ENCODE results near the gene SLC43A1.

SLC43A1 gene

GRCh38 chr11:57479911-57480310, 35.6 kb downstream of the SLC43A1 start:
- no peak for DNase-seq (ENCODE audit: low read depth in 2 of 2)

GRCh38 chr11:57479021-57479663, 36.4 kb downstream of the SLC43A1 start:
- DNase-seq (ENCODE audit: low read depth in 2 of 2), result no peak

- DNase-seq (ENCODE audit: low read depth in 2 of 2), result no peak
Measured at GRCh38 chr11:57477507-57478189, 37.9 kb downstream of the SLC43A1 start.

GRCh38 chr11:57476757-57477506, 38.6 kb downstream of the SLC43A1 start:
- no peak for DNase-seq (ENCODE audit: low read depth in 2 of 2)

- no peak for DNase-seq (ENCODE audit: low read depth in 2 of 2)
Measured at GRCh38 chr11:57476047-57476756, 39.3 kb downstream of the SLC43A1 start.

DNA sequence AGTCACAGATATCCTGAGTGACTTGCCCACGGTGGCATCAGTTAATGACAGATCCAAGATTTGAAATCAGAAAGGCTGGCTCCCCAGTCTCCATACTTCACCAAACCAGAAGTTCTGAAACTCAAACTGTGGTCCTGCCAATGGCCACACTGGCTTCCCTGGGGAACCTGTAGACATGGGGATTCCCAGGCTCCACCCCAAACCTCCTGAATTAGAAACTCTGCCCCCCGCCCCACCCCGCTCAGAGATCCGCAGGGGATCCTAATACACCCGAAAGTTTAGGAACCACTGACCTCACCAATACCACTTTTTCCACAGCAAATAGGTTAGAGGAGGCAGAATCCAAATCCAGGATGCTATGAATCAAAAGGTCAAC, 39.8 kb downstream of the SLC43A1 start:
- DNase-seq (ENCODE audit: low read depth in 2 of 2), result no peak

DNA sequence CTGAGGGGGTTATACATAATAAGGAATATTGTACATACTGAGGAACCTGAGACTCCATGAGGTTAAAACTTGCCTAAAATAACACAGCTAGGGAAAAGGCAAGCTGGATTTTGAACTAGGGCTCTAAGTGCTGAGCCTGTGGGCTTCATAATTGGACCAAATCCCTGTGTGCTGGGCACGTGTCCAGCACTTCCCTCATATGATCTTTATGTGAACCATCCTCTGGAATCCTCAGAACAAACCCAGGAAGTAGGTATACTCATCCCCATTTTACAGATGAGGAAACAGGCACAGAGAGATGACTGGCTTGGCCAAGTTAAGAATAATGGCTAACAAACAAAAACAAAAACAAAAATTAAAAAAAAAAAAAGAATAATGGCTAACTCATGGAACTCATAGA, 40.3 kb downstream of the SLC43A1 start:
- DNase-seq (ENCODE audit: low read depth in 2 of 2), result no peak

GRCh38 chr11:57474803-57475115, 40.7 kb downstream of the SLC43A1 start:
- no peak for DNase-seq (ENCODE audit: low read depth in 2 of 2)

GRCh38 chr11:57474017-57474802, 41.3 kb downstream of the SLC43A1 start:
- no peak for DNase-seq (ENCODE audit: low read depth in 2 of 2)

DNA sequence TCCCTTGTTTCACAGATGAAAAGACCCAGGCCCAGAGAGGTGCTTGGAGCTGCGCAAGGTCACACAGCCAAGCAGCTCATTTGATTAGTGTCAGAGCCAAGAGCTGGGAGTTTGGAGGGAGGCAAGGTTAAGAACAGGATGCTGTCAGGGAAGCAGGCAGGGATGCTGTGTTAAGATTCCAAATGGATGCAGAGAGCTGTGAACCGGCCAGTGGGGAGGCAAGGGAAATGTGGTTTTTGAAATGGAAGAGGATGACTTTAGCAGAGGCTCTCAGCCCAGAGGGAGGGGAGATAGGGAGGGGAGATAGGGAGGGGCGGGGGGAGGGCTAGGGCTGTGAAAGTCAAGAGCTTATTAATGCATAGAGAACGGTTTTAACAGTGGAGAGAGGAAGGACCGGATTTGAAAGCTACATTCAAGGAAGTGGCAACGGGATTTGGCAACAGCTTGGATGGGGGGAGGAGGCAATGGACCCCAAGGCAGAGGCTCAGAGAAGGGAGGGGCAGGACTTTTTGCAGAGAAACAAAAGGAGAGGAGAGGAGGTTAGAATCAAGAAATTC, 42.1 kb downstream of the SLC43A1 start:
- no peak for DNase-seq (ENCODE audit: low read depth in 2 of 2)

DNA sequence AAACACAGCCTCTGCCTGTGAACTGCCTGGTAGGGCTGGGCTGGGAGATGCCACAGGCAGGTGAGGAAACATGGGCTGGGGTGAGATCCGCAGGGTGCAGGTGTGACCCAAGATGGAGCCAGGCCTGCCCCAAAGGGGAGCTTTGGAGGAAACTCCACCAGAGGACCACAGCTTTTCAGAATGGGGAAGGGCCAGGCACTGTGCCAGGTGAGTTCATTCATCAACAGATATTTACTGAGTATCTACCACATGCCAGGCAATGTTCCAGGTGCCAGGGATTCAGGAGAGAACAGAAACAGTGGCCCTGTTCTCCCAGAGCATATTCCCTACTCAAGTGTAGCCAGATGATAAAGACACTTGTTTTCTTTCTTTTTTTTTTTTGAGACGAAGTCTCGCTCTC, 44.0 kb downstream of the SLC43A1 start:
- DNase-seq (ENCODE audit: low read depth in 2 of 2), result no peak

- DNase-seq (ENCODE audit: low read depth in 2 of 2), result no peak
Measured at GRCh38 chr11:57469268-57469667, 46.2 kb downstream of the SLC43A1 start.

DNA sequence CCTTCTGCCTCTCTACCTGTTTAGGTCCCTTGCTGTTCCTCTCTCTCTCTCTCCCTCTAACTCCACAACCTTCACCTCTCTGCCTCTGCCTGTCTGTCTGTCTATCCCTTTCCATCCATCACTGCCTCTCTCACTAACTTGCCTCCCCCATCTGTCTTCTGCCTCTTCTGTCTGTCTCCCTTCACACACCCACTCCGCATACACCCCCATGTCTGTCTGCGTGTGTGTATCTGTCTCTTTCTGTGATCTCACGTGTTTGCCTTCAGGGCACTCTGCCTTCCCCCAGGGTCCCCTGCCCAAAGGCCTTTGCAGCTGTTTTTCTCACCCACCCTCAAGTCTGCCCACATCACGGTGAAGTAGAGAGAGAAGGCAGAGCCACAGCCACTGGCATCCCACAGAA, 47.2 kb downstream of the SLC43A1 start:
- no peak for DNase-seq (ENCODE audit: low read depth in 2 of 2)

DNA sequence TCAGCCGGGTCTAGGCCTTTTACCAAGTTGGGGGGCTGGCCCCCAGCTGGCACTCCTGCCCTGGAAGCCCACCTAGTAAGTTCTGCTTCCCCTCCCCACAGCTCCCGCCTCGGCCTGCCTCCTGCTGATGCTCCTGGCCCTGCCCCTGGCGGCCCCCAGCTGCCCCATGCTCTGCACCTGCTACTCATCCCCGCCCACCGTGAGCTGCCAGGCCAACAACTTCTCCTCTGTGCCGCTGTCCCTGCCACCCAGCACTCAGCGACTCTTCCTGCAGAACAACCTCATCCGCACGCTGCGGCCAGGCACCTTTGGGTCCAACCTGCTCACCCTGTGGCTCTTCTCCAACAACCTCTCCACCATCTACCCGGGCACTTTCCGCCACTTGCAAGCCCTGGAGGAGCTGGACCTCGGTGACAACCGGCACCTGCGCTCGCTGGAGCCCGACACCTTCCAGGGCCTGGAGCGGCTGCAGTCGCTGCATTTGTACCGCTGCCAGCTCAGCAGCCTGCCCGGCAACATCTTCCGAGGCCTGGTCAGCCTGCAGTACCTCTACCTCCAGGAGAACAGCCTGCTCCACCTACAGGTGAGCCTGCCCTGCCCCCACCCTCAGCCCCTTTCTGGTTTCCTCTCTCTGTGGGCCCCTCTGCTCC, 47.9 kb downstream of the SLC43A1 start:
- DNase-seq (ENCODE audit: low read depth in 2 of 2), result no peak

DNA sequence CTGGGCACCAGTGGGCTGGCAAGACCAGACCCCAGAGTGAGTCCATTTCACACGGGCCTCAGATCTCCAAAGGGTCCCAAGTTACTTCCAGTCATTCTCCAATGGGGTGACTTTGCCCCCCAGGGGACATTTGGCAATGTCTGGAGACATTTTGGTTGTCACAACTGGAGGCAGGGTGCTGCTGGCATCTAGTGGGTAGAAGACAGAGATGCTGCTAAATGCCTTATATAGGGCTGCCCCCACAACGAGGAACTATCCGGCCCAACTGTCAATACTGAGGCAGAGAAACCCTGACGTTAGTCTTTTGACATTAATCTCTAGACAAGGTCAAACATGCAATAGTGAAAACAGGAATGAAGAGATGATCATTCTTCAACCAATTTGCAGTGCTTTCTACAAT, 48.8 kb downstream of the SLC43A1 start:
- DNase-seq (ENCODE audit: low read depth in 2 of 2), result no peak

- no peak for DNase-seq (ENCODE audit: low read depth in 2 of 2)
Measured at GRCh38 chr11:57464539-57465181, 50.8 kb downstream of the SLC43A1 start.

DNA sequence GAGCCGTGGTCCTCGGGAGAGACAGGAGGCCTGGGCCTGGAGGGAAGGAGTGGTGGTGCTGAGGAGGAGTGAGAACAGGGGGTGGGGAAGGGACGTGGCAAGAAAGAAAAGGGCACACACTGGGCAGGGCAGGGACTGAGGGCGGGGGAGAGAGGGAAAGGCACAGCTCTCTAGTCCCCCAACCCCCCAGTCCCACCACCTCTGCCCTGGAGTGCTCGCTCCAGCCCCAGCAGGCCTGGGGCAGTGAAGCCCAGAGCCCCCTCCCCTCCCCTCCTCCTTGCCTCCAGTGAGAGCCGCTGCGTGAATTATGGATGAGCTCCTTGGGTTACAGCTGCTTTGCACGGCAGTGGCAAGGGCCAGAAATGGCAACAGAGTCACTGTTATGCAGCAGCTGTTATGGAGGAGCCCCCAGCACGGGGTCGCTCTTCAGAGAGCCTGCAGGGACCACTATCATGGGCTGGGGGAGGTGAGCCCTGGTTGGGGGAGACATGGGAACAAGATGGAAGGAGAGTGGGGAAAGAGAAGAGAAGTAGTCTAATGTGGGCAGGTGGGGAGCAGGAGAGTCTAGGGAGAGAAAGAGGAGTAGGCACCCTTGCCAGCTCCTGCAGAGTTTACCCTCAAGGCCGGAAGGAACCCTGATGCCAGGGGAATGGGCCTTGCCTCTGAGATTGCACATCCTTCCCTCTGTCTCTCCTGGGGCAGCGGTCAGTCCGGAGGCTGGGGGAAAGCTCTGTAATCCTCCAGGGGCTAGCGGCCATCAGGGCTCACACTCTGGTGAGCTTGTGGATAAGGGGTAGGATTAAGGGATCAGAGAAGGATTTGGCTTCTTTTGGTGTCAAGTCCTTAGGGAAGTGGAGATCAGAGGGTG, 51.6 kb downstream of the SLC43A1 start:
- no peak for DNase-seq (ENCODE audit: low read depth in 2 of 2)

GRCh38 chr11:57462597-57462996, 52.9 kb downstream of the SLC43A1 start:
- no peak for DNase-seq (ENCODE audit: low read depth in 2 of 2)

GRCh38 chr11:57461841-57462489, 53.5 kb downstream of the SLC43A1 start:
- DNase-seq (ENCODE audit: low read depth in 2 of 2), result no peak
